Measurements from ENCODE around the gene GALNT14.

Gene GALNT14

GRCh38 chr2:30971231-30972025, 166.8 kb downstream of the GALNT14 start:
- DNase-seq = no peak

GRCh38 chr2:30968660-30969397, 169.4 kb downstream of the GALNT14 start:
- DNase-seq = no peak

GRCh38 chr2:30966786-30967185, 171.5 kb downstream of the GALNT14 start:
- DNase-seq = no peak

GRCh38 chr2:30965022-30965531, 173.2 kb downstream of the GALNT14 start:
- DNase-seq = no peak

DNA sequence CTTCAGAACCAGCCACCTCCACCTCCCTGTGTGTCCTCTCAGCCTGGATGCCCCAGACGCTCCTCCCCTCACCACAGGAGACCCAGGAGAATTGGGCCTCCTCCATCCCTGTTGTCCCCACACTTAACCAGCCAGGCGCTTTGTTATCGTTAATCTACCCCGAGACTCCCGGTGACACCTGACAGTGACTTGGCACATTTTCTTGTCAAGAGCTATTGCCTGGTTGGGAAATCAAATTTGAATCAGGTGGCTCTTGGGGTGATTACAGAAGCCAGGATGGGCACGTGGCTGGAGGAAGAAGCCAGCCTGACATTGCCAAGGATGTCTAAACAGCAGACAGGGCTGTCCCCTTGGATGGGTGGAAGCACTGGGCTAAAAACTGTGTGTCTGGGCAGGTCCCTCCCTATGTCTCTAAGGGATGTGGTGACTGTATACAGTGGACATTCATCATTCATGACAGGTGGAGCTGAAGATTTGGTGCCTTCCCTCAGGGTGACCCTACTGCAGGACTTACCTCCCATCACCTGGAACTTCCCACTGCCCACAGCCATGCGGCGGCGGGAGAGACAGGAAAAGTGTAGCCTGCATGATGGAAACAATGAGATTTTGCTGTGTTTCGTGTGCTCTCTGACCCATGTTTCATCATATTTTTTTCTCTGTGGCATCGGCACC, 173.8 kb downstream of the GALNT14 start:
- no peak for DNase-seq

DNA sequence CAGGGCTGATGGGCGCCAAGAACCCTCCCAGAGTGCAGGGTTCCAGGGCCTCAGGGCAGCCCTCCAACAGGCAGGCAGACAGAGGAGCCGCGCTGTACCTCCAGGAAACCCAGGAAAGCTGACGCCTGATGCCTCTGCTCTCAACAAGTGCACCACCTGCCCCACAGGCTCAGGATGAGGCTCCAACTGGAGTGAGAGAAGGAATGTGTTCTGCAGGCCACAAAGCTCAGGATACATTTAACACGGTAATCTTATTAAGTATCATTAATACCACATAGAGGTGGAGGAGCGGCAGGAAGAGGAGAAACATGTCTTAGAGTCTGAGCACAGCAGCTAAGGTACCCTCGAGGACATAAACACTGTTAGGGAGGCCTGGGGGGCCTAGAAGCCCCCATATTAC, 175.1 kb downstream of the GALNT14 start:
- DNase-seq = no peak

DNA sequence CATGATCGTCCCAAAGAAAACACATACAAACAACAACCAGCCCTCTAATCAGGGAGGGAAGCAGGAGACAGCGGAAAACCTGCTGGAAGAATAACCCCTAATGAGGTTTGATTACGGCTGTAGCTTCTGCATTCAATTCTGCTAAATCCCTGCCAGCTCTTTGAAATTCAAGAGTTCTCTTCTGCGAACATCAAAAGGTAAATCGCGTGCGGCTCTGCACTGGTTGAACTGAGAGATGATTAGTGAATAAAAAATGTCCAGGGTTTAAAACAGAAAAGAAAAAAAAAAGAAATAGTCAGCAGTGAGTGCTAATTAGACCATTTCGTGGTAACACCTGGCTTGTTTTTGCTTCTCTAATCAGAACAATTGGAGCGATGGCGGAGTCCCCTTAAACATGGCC, 178.0 kb downstream of the GALNT14 start:
- no peak for DNase-seq

GRCh38 chr2:30959653-30960052, 178.6 kb downstream of the GALNT14 start:
- no peak for DNase-seq

DNA sequence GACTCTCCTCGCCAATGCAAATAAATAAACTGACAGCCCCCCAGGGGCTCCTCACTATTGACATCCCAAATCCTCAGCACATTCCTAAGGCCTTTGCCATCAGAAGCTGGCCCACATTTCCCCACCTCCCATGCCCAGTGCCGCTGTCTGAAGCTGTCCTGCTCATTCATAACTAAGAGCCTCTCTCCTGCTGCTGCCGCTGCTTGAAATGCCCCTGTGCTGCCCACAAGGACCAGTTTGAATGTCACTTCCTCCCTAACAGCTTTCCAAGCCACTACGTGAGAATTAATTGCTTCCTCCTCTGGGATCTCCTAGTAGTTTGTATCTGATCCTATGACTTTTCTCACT, 179.3 kb downstream of the GALNT14 start:
- DNase-seq = no peak

DNA sequence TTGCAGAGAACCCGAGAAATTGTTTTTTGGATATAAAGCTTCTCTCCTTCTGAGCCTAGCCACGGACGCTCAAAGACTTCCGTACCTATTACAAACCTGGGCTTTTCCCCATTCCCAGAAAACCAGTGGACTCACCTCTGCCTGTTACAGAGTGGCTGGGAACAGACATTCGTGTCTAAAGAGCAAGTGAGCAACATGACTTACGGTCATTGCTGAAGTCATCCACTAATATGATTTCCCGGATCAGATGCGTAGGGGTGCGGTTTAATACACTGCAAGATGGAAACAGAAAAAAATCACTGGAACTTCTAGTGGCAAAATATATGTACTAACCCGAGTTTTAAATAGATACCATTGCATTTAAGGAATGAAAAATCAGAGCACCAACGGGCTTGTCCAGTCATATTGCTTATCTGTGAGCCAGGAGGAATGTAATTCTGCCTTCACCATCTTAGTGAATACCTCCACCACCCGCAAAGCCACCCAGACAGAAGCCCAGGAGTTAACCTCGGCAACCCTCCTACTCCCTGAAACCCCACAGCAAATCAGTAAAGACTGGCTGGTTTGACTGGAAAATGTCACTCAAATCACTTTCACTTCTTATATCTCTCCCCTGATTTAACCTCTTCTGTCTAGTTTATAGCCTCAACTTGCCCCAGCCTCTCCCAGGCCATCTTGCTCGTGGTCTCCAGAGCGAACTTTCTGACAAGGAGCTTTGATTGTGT, 179.9 kb downstream of the GALNT14 start:
- no peak for DNase-seq

DNA sequence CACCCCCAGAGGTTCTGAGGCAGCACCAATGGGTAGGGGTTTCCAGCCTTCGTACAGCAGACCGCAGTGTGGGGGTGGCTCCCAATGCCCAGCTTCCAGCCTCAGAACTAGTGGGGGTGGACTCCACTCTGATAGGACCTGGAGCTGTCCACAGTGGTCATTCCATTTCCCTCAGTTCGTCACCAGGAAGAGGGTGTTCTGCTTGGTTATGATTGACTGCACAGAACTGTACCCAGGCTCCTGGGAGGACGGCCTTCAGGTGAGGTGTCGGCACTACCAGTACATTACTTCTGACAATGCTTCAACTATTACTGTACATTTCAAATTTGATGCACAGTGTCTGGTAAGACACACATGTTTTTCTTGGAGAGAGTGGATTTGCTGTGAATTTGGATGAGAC, 180.6 kb downstream of the GALNT14 start:
- no peak for DNase-seq

DNA sequence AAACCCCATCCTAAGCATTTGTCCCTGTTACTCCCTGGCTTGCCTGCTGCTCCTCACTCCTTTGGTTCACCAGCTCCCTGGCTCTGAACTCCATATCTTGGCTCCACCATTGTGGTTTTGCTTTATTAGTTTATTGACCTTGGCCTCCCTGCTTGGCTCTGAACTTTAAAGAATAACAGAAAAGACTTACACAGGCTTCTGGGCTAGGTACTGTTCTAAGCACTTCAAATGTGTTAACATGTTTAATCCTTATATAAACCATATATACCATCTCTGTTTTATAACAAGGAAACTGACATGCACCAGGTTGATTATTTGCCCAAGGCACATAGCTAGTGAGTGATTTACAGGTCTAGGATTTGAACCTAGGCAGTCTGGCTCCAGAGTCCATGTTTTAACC, 181.2 kb downstream of the GALNT14 start:
- DNase-seq = no peak

DNA sequence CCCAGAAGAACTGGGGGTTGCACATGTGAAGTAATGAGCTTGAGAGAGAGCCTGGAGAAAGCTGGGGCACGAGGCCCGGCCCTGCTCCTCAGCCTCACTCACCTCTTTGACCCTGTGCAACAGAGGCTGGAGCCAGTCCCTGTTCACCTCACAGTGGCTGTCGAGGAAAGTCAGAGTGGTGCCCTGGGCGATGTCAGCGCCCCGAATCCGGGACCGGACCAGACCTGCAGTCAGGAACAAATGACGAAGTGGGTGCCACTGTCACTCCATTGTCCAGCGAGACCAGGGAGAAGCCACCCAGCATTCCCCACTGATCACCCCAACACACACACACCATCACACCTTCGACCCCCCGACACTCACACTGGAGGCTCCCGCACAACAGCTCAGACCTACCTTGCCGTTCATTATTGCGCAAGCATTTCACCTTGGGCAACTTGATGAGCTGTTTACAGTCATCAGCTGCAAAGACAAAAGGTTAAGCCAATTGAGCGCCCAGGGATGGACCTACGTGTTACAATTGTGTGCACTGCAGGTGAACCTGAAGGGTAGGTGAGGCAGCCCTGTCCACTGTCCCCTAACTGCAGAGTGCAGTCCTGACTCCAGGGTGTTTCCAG, 182.6 kb downstream of the GALNT14 start:
- no peak for DNase-seq

DNA sequence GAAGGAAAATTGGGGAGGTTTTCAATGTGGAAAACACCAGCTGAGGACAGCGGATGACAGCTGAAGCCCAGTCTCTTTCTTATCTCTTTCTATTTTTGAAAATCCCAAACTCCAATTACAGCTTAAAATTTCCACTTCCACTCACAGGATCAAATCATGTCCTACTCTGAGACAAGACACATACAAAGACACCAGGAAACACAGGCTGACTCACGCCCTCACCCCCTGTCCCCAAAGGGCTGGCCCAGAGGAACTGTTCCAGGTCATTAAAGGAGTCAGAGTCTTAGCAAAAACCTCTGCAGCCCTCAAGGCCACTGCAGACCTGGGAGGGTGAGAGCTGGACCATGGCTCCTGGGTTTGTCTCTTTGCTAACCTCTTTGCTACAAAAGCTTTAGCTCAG, 187.9 kb downstream of the GALNT14 start:
- DNase-seq = no peak

DNA sequence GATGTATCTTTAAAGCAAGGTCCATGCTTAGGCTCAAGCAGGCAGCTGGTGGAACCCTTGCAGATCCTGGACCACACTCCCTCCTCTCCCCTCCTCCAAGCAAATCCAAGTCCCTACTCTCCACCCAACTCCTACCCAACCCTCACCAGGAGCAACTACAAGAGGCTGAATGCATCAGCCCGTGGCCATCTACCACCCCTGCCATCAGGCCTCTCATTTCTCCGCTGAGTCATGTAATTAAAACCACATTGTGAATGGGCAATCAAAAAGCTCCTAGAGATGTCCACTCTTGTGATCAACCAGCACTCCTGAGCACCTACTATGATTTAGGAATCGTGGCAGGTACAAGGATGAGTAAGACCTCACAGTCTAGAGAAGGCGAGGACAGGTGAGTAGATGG, 188.8 kb downstream of the GALNT14 start:
- no peak for DNase-seq

GRCh38 chr2:30948857-30949256, 189.4 kb downstream of the GALNT14 start:
- no peak for DNase-seq

DNA sequence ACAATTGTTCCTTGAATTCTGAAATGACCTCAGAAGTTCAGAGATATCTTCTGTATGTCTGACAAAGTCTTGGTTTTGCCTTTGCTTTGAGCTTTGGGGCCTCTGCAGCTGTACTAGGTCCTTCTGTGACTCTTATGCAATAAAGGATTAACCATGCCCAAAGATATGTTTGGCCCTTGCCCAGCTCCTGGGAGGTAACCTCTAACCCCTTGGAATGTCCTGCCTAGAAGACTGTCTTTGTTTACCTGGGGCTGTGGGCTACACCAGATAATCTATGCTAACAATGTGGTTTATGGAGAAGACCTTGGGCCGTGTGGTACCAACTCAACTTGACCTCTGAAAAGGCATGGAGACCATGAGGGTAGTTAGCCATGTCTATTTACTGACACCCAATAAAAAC, 190.1 kb downstream of the GALNT14 start:
- no peak for DNase-seq

GRCh38 chr2:30947686-30948085, 190.6 kb downstream of the GALNT14 start:
- DNase-seq = no peak

DNA sequence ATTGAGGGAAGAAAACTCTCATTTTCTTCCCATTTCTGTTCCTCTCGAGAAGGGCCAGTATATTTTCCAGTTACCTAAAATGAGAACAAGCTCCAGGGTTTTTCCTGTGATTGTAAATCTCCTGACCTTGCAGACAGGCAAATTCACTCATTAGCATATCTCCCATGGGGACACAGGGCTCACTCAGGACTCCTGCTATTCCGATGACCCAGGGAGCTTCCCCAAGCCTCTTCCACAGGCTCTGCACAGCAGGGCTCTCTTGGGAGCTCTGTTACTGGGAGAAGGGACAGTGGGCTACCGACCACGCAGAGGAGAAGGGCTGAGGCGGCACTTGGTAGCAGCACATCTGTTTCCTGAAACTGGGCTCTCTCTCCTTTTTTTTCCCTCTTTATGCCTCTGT, 195.8 kb downstream of the GALNT14 start:
- no peak for DNase-seq

- no peak for DNase-seq
These were observed 197.4 kb downstream of the GALNT14 start for GRCh38 chr2:30940839-30941238.

DNA sequence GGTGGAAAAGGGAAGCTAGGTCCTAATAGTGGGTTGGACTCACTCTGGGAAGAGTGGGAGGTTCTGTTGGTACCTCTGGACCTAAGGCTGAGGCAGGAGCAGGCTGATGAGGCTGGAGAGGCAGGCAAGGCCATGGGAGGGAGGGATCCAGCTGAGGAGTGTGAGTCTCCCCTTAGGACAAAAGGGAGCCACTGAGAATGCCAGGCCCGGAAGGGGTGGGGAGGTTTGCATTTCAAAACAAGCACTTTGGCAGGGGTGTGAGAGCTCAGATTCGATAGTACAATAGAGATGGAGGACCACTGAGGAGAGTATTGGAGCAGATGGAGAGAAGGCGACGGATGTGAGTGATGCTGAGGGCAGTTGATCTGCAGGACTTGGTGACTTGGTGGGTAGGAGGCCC, 198.9 kb downstream of the GALNT14 start:
- no peak for DNase-seq

GRCh38 chr2:30938196-30938595, 200.0 kb downstream of the GALNT14 start:
- no peak for DNase-seq

- no peak for DNase-seq
These were observed 201.3 kb downstream of the GALNT14 start for GRCh38 chr2:30936977-30937376.
